Stomach (tissue), 9 donors: Measurements from ENCODE around the gene STIP1. TPM values are rescaled to one million over a fixed set of nuclear protein-coding genes. Genes with fewer than 3 reads are reported as not detected.

Experiments used
- DNase-seq, 2 donors: peaks; one replicate each; pipeline versions ENCODE4 v3.0.0 to v3.0.0-alpha.2; 2013 to 2019
- H3K27ac ChIP-seq, 5 donors: fragments of 200-600 bp in 4 of 5; sonication (generic) in 4 of 5; one replicate each; pipeline ENCODE4 v1.5.1; 2013 to 2019; ENCODE audit warnings: mild to moderate bottlenecking in 1 of 5, moderate library complexity in 1 of 5
- H3K27me3 ChIP-seq, 3 donors: fragments of 200-600 bp; sonication (generic); one replicate each; pipeline ENCODE4 v1.5.1; 2017 to 2019; ENCODE audit warnings: mixed run types in 1 of 3
- H3K36me3 ChIP-seq, 4 donors: fragments of 200-600 bp; sonication (generic); 1 replicate in 3 of 4; 2 replicates in 1 of 4; pipeline ENCODE4 v1.5.1; 2016 to 2019
- H3K4me1 ChIP-seq, 4 donors: fragments of 200-600 bp; sonication (generic); one replicate each; pipeline ENCODE4 v1.5.1; 2016 to 2019
- H3K4me3 ChIP-seq, 4 donors: fragments of 200-600 bp; sonication (generic) in 3 of 4; one replicate each; pipeline ENCODE4 v1.5.1; 2016 to 2019; ENCODE audit warnings: mild to moderate bottlenecking in 1 of 4
- H3K9me3 ChIP-seq, 4 donors: fragments of 200-600 bp; sonication (generic); one replicate each; pipeline ENCODE4 v1.5.1; 2016 to 2019
- CTCF ChIP-seq, 7 experiments: fragments of 450-650 bp in 4 of 7; fragments of 200-600 bp in 3 of 7; sonication (generic) in 3 of 7; IDR thresholded peaks; one replicate each; pipeline ENCODE4 v1.5.1; 2016 to 2019; ENCODE audit warnings: antibody characterized with exemption in 7 of 7, control low read depth in 2 of 7, mild to moderate bottlenecking in 1 of 7
- EP300 ChIP-seq: sonication (generic); formaldehyde crosslinking; IDR thresholded peaks from one replicate; pipeline ENCODE4 v1.6.1; 2017; ENCODE audit warnings: antibody characterized with exemption
- POLR2A ChIP-seq, 4 donors: fragments of 450-650 bp; IDR thresholded peaks; one replicate each; pipeline ENCODE4 v1.6.1; 2016; ENCODE audit warnings: antibody characterized with exemption in 4 of 4, control low read depth in 2 of 4, mild to moderate bottlenecking in 1 of 4, moderate library complexity in 1 of 4
- POLR2AphosphoS5 ChIP-seq, 3 donors: sonication (generic); formaldehyde crosslinking; IDR thresholded peaks; one replicate each; pipeline ENCODE4 v1.6.1; 2016; ENCODE audit warnings: antibody characterized with exemption in 3 of 3
- WGBS, 5 donors: extraction: QIAGEN DNeasy Blood & Tissue Kit in 3 of 5; methylation state at CpG; one replicate each; pipeline versions ENCODE4 v1.1.5 to v1.1.7; 2013 to 2018; 5-methylcytosine and 5-hydroxymethylcytosine counted together
- intact Hi-C: fragments of 100-400 bp; cut with DNase I; formaldehyde crosslinking; loops from one replicate; pipeline ENCODE4 v1.15.1; 2023; ENCODE audit warnings: low total_unique reads
- polyA plus RNA-seq, 3 donors: library from polyadenylated mRNA; stranded (reverse); fragments of 200-250 nt; gene quantifications; one replicate each; pipeline ENCODE4 v1.2.3, GENCODE V29; 2013
- total RNA-seq, 5 donors: library from RNA; depleted of rRNA; stranded (reverse); fragments of >200 nt; gene quantifications; one replicate each; pipeline versions ENCODE4 v1.1.0 to v1.2.3, GENCODE V29; 2014 to 2016
- donor health status: healthy with polysubstance abuse.
- donor health status: Bipolar disorder and iron deficiency.
- donor health status: healthy.

STIP1 gene
- total and polyA plus RNA-seq, 8 donors = 27.4 to 259 (median 54.7) TPM

- intact Hi-C loops = no loop called here
- Histone ChIP-seq H3K4me3 (peak within 1 kb of the TSS; percentile 69 to 85 (median 74)), H3K27me3 (no peaks in the 10 kb centered on the region), H3K9me3 (no peaks in the 10 kb centered on the region), H3K4me1 (peaks cover 36 to 71% (median 65%) of the 10 kb centered on the region in 4 donors), H3K27ac (peak within 1 kb of the TSS; percentile 76 to 93 (median 86)), H3K36me3 (peaks cover 14 to 18% (median 15%) of the 10 kb centered on the region in 4 donors)
- WGBS, 5 donors = 0 to 1% (median 1%) methylated on average over 18 to 74 of the region's 74 CpGs
- DNase-seq = peak; percentile 89 to 96
- TF ChIP-seq EP300 (no peak), POLR2A (IDR thresholded peaks at IDR 0.05) (no peak), CTCF (IDR thresholded peaks at IDR 0.05) (peak in 1 of 7 experiments; percentile 35), POLR2AphosphoS5 (IDR thresholded peaks at IDR 0.05) (peak; percentile 20 to 70 (median 44))
Observed at GRCh38 chr11:64246871-64247728, 61.1 kb downstream of the STIP1 start, which contains the start of gene PPP1R14B. Gene PPP1R14B (minus strand): TSS chr11:64246943. CDS start chr11:64246673, 270 bp downstream.

DNA sequence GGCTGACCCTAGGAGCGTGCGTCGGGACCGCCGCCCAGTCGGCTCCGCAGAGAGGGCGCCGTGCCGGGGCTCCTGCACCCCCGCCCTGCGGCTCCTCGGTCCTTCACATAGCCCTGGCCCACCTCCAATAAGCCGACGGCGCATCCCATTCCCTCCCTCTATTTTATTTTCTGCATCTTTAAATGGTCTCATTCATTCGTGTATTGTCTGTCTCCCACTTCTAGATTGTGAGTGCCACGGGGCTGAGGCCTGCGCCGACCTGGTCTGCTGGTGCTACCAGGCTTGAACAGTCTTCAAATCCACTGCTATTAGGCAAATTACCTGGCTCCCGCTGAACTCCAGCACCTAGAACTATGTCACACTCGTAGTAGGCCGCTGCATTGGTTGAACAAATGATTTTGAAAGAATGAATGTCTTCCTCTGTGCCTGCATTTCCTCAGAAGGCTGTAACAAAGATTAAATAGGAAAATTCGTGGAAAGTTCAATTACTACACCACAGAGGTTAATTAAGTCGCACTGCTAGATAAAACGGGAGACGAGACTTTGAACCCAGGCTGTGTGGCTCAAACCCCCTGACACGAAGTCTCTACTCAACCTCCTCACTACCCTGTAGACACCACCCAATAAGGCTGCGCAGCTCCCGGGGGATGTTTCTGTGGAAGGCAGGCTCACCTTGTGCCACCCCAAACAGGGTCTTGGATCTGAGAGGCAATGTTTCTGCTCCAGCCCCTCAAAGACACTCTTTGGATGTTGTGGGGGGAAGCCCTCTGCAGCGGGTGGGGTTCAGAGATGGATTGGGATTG is 62.0 kb downstream of the STIP1 start:
- peak overlapping the region; percentile 69 to 85 (median 74) for H3K4me3 ChIP-seq
- intact Hi-C loops = no loop called here
- H3K27me3 ChIP-seq = no peaks in the 10 kb centered on the region
- peaks cover 14 to 16% (median 15%) of the 10 kb centered on the region in 4 donors for H3K36me3 ChIP-seq
- peaks cover 37 to 71% (median 65%) of the 10 kb centered on the region in 4 donors for H3K4me1 ChIP-seq
- no peak for TF ChIP-seq EP300
- no peak for TF ChIP-seq POLR2A (IDR thresholded peaks at IDR 0.05)
- no peak for TF ChIP-seq CTCF (IDR thresholded peaks at IDR 0.05)
- no peak for TF ChIP-seq POLR2AphosphoS5 (IDR thresholded peaks at IDR 0.05)
- 29 to 39% (median 35%) methylated on average over 29 to 31 of the region's 31 CpGs for WGBS, 5 donors
- no peak for DNase-seq
- peak overlapping the region; percentile 76 to 93 (median 86) for H3K27ac ChIP-seq
- H3K9me3 ChIP-seq = no peaks in the 10 kb centered on the region

GRCh38 chr11:64248578-64248977 is 62.6 kb downstream of the STIP1 start:
- intact Hi-C loops = no loop called here
- H3K27ac ChIP-seq = no peak overlapping the region
- H3K36me3 ChIP-seq = peaks cover 7 to 10% (median 8%) of the 10 kb centered on the region in 4 donors
- H3K4me3 ChIP-seq = no peak overlapping the region
- peaks cover 36 to 71% (median 66%) of the 10 kb centered on the region in 4 donors for H3K4me1 ChIP-seq
- H3K27me3 ChIP-seq = no peaks in the 10 kb centered on the region
- TF ChIP-seq CTCF (IDR thresholded peaks at IDR 0.05) (no peak), POLR2A (IDR thresholded peaks at IDR 0.05) (no peak), EP300 (no peak), POLR2AphosphoS5 (IDR thresholded peaks at IDR 0.05) (no peak)
- no peaks in the 10 kb centered on the region for H3K9me3 ChIP-seq
- 69 to 85% (median 80%) methylated on average over 6 to 7 of the region's 7 CpGs for WGBS, 5 donors
- DNase-seq = no peak

DNA sequence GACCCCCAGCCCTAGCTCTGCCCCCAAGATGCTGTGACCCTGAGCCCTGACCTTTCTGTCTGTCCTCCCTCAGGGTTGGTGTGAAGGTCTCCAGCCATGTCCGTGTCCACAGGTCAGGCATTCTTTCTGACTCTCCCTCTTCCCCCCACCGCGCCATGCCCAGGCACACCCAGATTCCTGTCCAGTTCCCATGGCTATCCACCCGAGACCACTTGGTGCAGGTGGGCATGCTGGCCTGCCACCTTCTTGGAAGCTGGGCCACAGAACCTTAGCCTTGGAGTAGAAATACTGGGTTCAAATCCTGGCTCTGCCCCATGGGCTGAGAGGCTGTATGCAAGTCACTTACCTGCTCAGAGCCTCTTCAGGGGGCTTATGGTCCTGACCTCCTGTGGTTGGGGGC is 63.1 kb downstream of the STIP1 start:
- intact Hi-C loops = no loop called here
- H3K27ac ChIP-seq = no peak overlapping the region
- no peak overlapping the region for H3K4me3 ChIP-seq
- no peaks in the 10 kb centered on the region for H3K27me3 ChIP-seq
- H3K36me3 ChIP-seq = peaks cover 3 to 5% (median 4%) of the 10 kb centered on the region in 4 donors
- WGBS, 5 donors = 89 to 95% (median 95%) methylated on average over 3 to 4 of the region's 4 CpGs
- TF ChIP-seq CTCF (IDR thresholded peaks at IDR 0.05) (no peak), POLR2AphosphoS5 (IDR thresholded peaks at IDR 0.05) (no peak), EP300 (no peak), POLR2A (IDR thresholded peaks at IDR 0.05) (no peak)
- H3K9me3 ChIP-seq = no peaks in the 10 kb centered on the region
- no peak for DNase-seq
- H3K4me1 ChIP-seq = peaks cover 36 to 70% (median 66%) of the 10 kb centered on the region in 4 donors
